Epithelial cell of esophagus (primary cell): ENCODE data around the gene IRX4.

ENCODE experiments used
- DNase-seq: peaks from one replicate; pipeline ENCODE4 v3.0.0; 2010; ENCODE audit warnings: low read depth
- H3K4me3 ChIP-seq: 2 replicates; pipeline ENCODE4 v1.5.1; 2011; ENCODE audit warnings: mild to moderate bottlenecking, low read length, control low read depth
- CTCF ChIP-seq: IDR thresholded peaks from 2 replicates; pipeline ENCODE4 v1.5.1; 2011; ENCODE audit warnings: low read depth, mild to moderate bottlenecking, low read length, control low read depth, inconsistent platforms; ENCODE audit not compliant: insufficient read depth; ENCODE audit errors: missing control alignments

The IRX4 gene

GRCh38 chr5:1897386-1897785 is 14.7 kb upstream of the IRX4 start:
- no peak for TF ChIP-seq CTCF
- H3K4me3 ChIP-seq = no peak overlapping the region
- DNase-seq = no peak

DNA sequence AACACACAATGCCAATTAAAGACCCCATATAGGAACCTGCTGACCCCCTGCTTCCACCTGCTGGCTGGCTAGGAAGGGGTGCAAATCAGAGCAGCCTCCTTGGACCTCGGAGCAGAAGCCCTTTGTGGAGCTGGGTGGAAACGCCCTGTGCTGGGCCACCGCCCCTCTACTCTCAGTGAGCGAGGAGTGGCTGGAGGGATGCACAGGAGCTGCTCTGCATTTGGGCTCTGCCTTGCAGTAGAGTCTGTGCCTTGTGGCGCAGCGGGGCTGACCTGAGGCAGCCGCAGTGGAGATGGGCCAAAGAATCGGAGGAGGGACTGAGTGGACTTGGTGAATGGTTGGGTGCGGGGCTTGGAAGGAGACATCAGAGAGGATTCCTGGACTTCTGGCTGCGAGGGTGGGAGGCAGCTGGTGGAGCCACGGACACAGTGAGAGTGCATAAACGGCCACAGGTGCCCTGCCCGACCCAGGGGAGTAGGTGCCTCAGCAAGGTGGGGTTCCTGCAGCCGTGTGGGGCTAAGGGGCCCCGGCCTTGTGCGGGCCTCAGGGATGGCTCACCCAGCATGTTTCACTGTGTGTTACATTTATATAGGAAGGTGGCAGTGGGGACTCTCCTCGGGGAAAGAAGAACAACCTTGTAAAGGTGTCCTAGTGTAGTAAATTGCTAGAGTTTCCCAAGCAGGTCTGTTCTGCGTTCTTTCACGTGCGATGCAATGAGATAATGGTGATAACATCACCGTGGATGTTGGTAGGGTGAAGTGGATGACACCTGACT is 14.1 kb upstream of the IRX4 start:
- H3K4me3 ChIP-seq = no peak overlapping the region
- no peak for TF ChIP-seq CTCF
- no peak for DNase-seq

GRCh38 chr5:1895739-1896420 is 13.2 kb upstream of the IRX4 start:
- no peak for DNase-seq
- TF ChIP-seq CTCF = no peak
- no peak overlapping the region for H3K4me3 ChIP-seq

DNA sequence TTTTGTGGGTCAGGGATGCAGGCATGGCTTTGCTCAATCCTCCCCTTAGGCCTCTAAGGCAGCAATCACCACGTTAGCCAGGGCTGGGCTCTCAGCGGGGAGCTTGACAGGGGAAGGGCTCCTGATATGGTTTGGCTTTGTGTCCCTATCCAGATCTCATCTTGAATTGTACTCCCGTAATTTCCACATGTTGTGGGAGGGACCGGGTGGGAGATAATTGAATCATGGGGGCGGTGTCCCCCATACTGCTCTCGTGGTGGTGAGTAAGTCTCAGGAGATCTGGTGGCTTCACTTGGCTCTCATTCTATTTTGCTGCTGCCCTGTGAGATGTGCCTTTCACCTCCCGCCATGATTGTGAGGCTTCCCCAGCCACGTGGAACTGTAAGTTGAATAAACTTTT is 11.5 kb upstream of the IRX4 start:
- TF ChIP-seq CTCF = no peak
- no peak for DNase-seq
- no peak overlapping the region for H3K4me3 ChIP-seq

- no peak for DNase-seq
- no peak for TF ChIP-seq CTCF
- no peak overlapping the region for H3K4me3 ChIP-seq
These were observed 11.0 kb upstream of the IRX4 start for GRCh38 chr5:1893754-1894153.

DNA sequence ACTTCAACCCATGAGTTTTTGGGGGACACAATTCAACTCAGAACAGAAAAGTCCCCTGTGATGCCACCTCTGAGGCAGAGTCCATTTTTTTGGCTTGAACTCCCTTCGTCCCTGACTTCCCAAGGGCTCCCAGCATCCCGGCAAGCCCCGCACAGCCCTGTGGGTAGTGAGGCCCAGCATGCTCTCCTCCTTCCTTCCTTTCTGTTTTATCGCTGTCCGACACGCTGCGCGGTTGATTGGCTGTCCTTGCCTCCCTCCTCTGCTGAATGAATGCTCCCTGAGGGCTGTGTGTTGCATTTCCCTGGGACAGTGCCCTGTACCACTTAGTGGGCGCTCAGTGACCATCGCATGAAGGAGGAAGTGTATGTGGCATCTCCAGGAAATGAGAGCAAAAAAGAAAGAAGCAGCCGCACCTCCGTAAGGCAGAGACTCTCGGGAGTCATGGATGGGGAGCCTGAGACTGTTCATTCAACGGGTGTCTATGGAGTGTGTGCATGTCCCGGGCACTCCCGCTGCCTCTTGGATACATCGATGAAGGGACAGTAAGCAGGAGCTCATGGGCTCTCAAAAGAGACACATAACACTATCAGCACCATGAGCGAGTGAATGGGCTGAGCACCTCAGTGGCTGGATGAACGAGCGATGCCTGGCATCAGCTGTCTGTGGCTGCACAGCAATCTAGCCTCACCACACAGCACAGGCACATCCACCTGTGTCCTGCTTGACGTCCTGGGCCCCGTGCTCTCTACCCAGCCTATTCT is 10.1 kb upstream of the IRX4 start:
- no peak overlapping the region for H3K4me3 ChIP-seq
- TF ChIP-seq CTCF = no peak
- no peak for DNase-seq
